CMK (cell line): ENCODE measurements around the gene CSMD2.

Experiments used
- DNase-seq: peaks from one replicate; pipeline ENCODE4 v3.0.0-alpha.2; 2010; ENCODE audit warnings: low read depth

Gene CSMD2

GRCh38 chr1:34155860-34156259 lies 9.2 kb downstream of the CSMD2 start:
- no peak for DNase-seq

GRCh38 chr1:34153246-34153645 lies 11.8 kb downstream of the CSMD2 start:
- no peak for DNase-seq

GRCh38 chr1:34149501-34149900 lies 15.5 kb downstream of the CSMD2 start:
- no peak for DNase-seq

- DNase-seq: no peak
These were observed 17.7 kb downstream of the CSMD2 start for GRCh38 chr1:34147301-34147700.

GRCh38 chr1:34144766-34145165 lies 20.3 kb downstream of the CSMD2 start:
- DNase-seq: no peak

GRCh38 chr1:34143975-34144374 lies 21.1 kb downstream of the CSMD2 start:
- no peak for DNase-seq

GRCh38 chr1:34140011-34140676 lies 24.9 kb downstream of the CSMD2 start:
- DNase-seq: no peak

- DNase-seq: no peak
These were observed 27.6 kb downstream of the CSMD2 start for GRCh38 chr1:34137411-34137810.

GRCh38 chr1:34132161-34132420 lies 32.9 kb downstream of the CSMD2 start:
- DNase-seq: no peak

GRCh38 chr1:34131396-34132160 lies 33.5 kb downstream of the CSMD2 start:
- DNase-seq: no peak

- no peak for DNase-seq
These were observed 34.7 kb downstream of the CSMD2 start for GRCh38 chr1:34130306-34130705.

GRCh38 chr1:34129630-34130029 lies 35.4 kb downstream of the CSMD2 start:
- DNase-seq: no peak

GRCh38 chr1:34128186-34128889 lies 36.7 kb downstream of the CSMD2 start:
- no peak for DNase-seq

- DNase-seq: no peak
These were observed 37.7 kb downstream of the CSMD2 start for GRCh38 chr1:34127006-34128000.

GRCh38 chr1:34126486-34126885 lies 38.5 kb downstream of the CSMD2 start:
- DNase-seq: no peak

GRCh38 chr1:34125721-34126380 lies 39.2 kb downstream of the CSMD2 start:
- no peak for DNase-seq

GRCh38 chr1:34122080-34122932 lies 42.7 kb downstream of the CSMD2 start:
- no peak for DNase-seq

GRCh38 chr1:34115233-34115632 lies 49.8 kb downstream of the CSMD2 start:
- DNase-seq: no peak

- DNase-seq: no peak
These were observed 51.1 kb downstream of the CSMD2 start for GRCh38 chr1:34113887-34114286.

GRCh38 chr1:34113362-34113761 lies 51.7 kb downstream of the CSMD2 start:
- DNase-seq: no peak

- DNase-seq: no peak
These were observed 56.3 kb downstream of the CSMD2 start for GRCh38 chr1:34108711-34109110.
